Hematopoietic multipotent progenitor cell treated with erythropoietin and hydrocortisone succinate and interleukin-3 and kit ligand, for 8 days (in vitro differentiated cells): Measurements from ENCODE around the gene TNFSF9.
"Not testable (repeated sequence)": the region's sequence is repeated elsewhere in the genome, so short reads cannot be mapped to it uniquely, and the experiment has no call there.

Experiments used
- DNase-seq: peaks from one replicate; pipeline ENCODE4 v3.0.0-alpha.2; 2015

The TNFSF9 gene

DNA sequence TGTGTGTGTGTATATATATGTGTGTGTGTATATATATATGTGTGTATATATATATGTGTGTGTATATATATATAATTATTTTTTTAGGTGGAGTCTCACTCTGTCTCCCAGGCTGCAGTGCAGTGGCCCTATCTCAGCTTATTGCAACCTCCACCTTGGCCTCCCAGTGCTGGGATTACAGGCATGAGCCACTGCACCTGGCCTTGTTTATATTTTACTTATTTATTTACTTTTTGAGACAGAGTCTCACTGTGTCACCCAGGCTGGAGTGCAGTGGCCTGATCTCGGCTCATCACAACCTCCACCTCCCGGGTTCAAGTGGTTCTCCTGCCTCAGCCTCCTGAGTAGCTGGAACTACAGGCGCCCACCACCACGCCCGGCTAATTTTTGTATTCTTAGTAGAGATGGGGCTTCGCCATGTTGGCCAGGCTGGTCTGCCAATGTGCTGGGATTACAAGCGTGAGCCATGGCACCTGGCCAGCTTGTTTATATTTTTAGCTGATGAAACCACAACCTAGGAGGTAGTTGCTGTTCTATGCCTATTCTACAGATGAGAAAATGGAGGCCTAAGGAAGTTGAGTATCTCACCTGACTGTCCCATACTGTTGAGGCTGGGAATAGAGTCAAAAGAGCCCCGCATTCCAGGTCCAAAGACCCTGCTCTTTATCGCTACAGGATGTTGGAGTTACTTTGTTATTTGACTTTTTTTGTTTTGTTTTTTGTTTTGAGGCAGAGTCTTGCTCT lies 22.6 kb upstream of the TNFSF9 start:
- not testable (repeated sequence) for DNase-seq

DNA sequence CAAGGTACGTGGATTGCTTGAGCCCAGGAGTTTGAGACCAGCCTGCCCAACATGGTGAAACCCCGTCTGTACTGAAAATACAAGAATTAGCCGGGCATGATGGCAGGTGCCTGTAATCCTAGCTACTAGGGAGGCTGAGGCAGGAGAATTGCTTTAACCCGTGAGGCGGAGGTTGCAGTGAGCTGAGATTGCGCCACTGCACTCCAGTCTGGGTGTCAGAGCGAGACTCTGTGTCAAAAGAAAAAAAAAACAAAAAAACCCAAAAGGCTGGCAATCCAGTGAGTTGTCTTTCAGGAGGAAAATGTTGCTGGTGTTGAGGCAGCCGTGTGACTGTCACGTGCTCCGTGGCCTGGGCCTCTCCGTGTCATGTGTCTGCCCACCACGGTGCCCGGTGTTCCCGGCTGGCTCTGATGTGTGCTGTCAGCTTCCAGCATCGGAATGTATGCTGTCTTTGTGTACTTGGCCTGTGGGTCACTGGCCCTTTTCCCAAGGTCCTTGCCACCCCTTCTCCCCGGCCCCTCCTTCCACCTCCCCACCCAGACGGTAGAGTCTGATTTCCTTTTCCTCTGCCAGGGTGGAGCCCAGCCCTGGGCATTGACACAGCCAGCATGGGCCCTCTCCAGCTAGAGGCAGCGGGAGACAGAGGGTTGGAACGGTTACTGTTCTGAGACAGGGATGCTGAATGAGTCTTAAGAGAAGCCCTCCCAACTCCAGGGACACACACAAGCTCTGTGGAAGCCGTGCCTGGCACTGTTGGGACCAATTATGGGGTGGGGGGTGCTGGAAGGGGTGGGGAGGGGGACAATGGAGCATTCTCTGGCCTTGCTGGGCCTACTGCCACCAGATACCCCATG lies 21.5 kb upstream of the TNFSF9 start:
- DNase-seq, result no peak

DNA sequence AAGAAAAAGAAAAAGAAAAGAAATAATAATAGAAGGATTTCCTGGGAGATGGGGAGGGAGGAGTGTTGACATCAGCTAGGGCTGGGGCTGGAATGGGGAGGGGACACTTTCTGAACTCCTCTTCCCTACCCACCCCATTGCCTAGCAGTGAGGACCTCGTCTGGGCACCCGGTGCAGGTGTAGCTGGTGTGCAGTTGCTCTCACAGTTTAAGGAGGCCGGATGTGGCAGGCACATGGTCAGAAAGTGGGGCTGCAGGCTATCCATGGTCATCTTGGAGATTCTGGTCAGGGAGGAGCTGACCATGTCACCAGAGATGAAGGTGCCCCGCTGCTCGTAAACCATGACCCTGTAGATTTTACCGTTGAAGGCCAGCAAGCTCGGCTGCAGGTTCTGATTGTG lies 20.2 kb upstream of the TNFSF9 start:
- no peak for DNase-seq

DNA sequence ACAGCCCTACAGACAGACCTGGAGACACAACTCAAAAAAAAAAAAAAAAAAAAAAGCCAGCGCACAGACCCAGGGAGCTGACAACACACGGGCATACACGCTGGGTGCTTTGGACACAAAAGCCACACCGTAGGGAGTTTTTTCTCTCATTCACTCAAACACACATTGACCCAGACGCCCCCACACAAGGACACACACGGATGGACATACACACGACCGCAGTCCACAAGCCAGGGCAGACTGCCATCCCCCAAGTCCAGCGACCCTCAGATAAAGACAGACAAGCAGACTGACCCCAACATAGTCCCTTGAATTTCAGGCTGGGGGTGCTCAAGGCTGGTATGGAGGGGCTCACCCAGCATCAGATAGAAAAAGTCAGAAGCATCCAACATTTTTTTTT lies 16.7 kb upstream of the TNFSF9 start:
- no peak for DNase-seq

DNA sequence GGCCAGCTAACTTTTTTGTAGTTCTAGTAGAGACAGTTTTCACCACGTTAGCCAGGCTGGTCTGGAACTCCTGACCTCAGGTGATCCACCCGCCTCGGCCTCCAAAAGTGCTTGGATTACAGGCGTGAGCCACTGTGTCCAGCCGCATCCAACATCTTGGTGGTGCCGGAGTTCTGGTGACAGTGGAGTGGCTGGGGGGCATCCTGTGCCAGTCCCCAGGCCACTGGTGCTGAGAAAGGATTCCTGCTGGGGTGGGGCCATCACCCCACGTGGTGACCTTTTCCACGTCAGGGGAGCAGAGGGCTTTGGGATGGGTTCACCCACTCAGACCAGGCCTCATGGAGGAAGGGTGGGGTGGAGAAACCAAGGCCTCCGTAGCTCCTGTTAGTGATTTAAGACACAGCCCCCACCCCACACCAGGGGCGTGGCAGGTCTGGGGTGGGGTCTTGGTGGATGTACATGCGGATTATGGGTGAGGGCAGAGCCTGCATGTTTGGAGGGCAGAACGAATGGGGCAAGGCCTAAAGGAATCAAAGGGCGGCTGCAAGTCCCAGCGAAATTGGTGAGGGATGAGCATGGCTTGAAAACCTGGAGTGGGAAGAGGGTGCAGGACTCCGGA lies 15.8 kb upstream of the TNFSF9 start:
- no peak for DNase-seq

DNA sequence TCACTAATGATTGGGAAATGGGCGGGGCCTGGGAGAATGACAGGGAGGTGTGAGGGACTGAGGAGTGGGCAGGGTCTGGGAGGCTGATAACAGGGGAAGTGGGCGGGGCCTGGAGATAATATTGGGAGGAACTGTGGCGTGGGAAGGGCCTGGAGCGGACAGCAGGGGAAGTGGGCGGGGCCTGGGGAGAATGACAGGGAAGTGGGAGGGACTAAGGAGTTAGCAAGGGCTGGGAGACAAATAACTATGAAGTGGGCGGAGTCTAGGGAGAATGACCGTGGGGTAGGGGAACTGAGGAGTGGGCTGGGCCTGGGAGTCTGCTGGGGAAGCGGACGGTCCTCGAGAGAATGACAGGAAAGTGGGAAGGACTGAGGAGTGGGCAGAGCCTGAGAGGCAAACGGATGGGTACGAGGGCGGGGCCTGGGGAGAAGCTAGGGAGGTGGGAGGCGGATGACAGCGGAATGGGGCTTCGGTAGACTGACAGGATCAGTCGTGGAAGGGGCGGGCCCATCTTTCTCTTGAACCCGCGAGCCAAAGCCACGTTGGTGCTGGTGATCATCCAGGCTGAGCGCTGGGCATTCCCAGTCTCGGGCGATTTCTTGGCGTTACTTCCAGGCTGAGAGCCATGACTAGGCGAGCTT lies 14.7 kb upstream of the TNFSF9 start:
- peak; percentile 96 for DNase-seq

DNA sequence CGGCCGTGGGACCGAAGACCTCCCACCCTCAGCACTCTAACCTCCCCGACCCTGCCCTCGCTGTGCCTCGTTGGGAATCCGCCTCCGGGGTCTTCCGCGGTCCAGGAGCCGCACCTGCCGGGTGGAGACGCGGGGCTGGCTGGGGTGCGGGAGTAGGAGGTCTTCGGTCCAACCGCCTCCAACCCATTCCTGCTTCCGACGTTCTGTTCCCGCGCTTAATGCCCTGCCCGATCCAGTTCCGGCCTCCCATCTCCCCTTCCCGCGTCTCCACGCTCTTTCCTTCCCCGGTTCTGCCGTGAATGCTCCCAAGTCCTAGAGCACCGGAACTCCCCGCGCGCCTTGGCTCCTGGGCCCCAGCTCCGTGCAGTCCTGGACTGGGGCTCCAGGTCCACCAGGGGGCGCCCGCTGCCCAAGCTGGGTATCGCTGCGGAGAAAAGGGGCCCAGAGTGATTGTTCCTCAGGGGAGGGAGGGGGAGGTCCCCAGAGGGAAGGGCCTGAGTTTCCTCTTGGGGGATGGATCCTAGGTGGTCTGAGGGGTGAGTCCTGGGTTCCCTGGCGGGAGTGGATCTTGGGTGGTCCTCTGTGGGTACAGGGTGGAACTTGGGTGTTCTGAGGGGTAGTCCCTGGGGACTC lies 14.1 kb upstream of the TNFSF9 start:
- DNase-seq, result peak; percentile 92

DNA sequence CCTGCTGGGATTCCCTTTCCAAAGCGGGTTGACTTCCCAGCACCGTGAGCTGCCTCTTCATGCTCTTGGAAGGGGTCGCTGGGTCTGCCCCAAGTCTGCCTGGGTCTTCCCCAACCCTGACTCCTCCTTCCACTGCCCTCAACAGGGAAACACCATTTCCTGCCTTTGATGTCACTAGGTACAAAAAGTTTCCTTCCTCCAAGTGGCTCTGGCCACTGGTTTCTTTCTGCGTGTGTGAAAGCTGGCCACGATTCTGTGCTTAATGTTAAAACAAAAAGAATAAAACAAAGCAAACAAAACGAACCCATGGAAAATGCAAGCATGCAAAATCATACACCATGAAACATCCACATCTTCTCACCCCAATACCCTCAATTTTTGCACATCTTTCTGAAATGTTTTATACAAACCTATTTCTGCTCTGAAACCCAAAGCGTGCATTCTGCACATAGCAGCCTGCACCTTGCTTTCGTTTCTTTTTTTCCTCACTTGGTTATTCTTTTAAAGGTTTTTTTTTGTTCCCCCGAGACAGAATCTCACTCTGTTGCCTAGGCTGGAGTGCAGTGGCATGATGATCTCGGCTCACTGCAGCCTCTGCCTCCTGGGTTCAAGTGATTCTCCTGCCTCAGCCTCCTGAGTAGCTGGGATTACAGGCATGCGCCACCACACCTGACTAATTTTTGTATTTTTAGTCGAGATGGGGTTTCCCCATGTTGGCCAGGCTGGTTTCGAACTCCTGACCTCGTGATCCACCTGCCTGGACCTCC lies 12.5 kb upstream of the TNFSF9 start:
- DNase-seq, result no peak

DNA sequence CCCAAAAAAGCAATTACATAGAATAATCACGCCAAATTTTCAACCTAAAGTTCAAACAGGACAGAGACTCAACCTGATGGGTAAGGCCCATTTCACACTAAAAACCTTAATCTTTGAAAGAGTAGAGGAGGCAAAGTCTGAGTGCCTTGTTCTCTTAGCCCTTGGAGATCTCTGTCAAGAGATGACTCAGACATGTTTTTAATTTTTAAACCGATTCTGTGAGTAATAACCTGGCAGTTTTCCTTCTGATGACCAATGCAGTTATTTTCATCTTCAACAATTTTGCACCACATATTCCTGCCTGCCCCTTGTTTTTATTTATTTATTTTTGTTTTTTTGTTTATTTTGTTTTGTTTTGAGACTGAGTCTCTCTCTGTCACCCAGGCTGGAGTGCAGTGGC lies 11.5 kb upstream of the TNFSF9 start:
- peak; percentile 37 for DNase-seq

DNA sequence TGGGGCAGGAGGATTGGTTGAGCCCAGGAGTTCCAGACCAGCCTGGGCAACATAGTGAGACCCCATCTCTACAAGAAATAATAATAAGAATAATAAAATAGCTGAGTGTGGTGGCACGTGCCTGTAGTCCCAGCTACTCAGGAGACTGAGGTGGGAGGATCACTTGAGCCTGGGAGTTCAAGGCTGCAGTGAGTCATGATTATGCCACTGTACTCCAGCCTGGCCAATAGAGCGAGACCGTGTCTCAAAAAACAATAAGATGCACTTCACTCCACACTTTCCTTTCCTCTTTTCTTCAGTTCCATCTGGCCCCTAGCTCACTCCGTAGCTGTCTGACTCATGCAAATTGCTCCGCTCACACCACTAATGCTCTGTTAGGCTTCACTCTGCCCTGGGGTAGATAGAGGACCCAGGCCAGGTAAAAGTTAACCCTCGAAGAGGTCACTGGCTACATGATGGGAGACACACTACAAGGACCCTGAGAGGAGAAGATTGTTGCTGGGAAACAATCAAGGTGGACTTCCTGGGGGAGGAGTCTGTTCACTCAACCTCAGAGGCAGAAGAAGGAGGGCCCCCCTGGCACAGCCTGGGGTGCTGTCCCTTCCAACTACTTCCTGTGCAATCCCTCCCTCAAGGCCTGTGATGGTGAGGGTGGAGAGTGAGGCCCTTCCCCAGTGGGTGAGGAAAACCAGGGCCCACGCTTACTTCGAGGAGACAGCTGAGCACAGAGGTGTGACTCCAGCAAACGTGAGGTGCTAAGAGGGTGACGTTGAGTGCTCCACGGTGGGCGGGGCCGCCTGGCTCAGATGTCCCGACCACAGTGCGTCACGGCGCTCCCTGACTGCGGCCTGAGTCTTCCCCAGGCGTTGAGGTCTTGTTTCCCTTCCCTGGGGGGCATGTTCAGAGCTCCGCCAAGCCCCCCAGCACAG lies 8.8 kb upstream of the TNFSF9 start:
- peak; percentile 32 for DNase-seq

DNA sequence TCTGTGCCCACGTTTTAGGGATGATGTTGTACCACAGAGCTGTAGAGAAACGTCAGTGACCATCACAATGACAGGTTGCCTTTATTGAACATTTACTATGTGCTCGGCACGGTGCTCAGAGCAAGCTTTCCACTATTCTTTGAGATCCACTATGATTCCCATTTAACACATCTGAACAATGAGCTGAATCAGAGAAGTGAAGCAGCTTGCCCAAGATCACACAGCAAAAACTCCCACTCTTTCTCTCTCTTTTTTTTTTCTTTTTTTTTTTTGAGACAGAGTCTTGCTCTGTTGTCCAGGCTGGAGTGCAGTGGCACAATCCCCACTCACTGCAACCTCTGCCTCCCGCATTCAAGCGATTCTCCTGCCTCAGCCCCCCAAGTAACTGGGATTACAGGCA lies 8.1 kb upstream of the TNFSF9 start:
- no peak for DNase-seq

DNA sequence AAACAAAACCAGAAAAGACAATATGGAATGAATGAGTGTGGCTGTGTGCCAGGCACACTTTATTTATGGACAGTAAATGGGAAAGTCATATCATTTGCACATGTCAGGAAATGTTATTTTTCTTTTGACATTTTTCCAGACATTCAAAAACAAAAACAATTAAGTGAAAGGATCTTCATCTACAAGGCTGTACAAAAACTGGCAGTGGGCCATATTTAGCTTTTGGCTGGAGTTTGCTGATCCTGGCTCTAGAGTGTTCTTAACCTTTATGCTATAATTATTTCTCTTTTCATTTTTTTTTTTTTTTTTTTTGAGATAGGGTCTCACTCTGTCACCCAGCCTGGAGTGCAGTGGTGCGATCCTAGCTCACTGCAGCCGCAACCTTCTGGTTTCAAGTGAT lies 6.5 kb upstream of the TNFSF9 start:
- DNase-seq, result peak; percentile 43

DNA sequence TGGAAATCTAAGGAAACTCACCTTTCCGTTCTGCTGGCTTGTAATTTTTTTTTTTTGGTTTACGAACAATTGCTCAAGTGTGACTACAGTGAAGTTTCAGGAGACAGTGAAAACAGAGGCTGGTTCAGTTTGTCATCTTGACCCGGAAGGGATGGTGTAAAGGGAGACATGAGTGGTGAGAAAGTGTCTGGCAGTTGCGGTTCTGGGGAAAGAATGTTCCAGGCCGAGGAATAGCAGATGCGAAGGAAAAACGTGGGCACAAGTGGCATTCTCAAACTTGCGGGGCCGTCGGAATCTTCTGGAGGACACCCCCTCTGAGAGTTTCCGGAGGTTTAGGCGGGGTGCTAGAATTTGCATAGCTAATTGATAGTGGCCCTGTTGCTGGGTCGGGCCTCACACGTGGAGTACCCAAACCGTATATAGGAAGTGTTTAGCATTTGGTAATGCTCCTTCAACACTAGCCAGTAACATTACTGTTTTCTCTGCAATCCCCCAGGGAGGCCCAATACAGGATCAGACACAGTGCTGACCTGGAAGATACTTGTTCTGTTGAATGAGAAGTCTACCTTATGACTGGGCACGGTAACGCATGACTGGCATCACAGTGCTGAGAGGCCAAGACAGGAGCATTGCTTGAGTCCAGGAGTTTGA lies 2.8 kb upstream of the TNFSF9 start:
- no peak for DNase-seq

DNA sequence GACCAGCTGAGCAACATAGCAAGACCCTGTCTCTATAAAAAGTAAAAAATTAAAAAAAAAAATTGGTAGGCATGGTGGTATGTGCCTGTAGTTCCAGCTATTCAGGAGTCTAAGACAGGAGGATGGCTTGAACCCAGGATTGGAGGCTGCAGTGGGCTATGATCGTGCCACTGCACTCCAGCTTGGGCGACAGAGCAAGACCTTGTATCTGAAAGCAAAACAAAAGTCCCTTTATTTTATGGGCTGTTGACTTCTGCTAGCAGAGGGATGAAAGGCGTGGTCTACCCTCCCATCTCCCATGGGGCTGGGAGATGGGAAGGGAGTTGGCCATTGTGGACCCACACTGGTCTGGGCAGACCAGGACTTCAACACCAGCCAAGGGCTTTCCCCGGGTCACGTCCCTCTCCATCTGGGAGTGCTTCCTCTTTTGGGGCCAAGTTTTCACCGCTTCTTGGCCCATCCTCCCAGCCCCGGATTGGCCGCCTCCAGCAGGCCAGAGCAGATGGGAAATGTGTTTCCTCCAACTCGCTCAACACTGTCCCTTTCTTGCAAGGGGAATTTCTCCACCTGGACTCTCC lies 2.2 kb upstream of the TNFSF9 start:
- peak; percentile 41 for DNase-seq

DNA sequence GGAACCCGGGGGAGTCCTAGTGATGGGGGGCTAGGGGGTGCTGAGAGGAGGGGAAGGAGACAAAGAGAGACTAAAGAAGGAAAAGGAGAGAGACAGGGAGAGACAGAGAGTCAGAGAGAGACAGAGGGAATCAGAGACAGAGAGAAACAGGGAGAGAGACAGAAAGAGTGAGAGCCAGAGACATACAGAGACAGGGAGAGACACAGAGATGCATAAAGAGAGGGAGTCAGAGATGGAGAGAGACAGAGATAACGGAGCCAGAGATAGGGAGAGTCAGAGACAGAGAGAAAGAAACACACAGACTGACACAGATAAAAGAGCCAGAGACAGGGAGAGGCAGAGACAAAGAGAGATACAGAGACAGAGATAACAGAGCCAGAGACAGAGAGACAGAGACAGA lies 1.5 kb upstream of the TNFSF9 start:
- no peak for DNase-seq

DNA sequence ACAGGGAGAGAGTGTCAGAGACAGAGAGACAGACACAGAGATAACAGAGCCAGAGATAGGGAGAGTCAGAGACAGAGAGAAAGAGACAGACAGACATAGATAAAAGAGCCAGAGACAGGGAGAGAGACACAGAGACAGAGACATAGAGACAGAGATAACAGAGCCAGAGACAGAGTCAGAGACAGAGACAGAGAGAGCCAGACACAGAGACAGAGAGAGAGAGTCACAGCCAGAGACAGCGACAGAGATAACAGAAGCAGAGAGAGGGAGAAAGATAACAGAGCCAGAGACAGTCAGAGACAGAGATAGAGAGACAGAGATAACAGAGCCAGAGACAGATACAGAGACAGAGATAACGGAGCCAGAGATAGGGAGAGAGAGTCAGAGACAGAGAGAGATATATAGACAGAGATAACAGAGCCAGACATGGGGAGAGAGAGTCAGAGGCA lies 865 bp upstream of the TNFSF9 start:
- no peak for DNase-seq

DNA sequence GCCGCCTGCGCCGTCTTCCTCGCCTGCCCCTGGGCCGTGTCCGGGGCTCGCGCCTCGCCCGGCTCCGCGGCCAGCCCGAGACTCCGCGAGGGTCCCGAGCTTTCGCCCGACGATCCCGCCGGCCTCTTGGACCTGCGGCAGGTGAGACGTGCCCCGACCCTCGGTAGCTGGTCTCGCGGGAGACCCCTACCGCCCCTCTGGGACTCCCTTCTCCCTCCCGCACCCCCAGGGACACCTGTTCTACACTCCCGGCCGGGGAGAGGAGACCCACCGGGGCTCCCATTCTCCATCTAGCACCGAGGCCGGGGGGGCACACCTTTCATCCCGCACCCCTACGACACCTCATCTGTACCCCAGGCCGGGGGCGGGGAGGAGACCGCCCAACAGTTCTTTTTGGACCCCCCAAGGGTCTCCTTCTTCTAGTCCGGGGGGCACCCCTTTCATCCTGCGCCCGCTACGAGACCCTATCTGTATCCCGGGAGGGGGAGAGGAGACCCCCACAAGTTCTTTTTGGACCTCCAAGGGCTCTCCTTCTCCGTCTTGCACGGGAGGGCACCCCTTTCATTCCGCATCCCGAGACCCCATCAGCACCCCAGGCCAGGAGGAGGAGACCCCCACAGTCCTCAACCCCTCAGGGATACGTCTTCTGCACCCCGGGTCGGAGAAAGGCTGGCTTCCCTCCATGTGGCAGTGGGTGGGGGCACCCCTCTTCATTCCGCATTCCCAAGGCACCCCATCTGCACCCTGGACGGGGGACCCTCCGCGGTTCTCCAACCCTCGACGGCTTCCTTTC lies 533 bp downstream of the TNFSF9 start:
- DNase-seq, result no peak

DNA sequence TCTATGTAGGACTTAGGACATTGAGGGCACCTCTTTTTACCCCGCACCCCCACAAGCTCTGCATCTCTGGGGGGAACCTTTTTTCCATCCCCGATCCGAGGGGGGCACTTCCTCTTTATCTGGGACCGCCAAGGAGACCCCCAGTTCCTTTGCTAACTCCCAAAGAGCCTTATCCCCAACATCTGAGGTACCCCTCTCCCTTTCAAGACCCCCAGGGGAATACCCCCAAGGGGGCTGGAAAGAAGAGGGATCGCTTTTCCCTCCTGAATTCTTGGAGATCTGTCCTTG lies 1.1 kb downstream of the TNFSF9 start:
- no peak for DNase-seq

DNA sequence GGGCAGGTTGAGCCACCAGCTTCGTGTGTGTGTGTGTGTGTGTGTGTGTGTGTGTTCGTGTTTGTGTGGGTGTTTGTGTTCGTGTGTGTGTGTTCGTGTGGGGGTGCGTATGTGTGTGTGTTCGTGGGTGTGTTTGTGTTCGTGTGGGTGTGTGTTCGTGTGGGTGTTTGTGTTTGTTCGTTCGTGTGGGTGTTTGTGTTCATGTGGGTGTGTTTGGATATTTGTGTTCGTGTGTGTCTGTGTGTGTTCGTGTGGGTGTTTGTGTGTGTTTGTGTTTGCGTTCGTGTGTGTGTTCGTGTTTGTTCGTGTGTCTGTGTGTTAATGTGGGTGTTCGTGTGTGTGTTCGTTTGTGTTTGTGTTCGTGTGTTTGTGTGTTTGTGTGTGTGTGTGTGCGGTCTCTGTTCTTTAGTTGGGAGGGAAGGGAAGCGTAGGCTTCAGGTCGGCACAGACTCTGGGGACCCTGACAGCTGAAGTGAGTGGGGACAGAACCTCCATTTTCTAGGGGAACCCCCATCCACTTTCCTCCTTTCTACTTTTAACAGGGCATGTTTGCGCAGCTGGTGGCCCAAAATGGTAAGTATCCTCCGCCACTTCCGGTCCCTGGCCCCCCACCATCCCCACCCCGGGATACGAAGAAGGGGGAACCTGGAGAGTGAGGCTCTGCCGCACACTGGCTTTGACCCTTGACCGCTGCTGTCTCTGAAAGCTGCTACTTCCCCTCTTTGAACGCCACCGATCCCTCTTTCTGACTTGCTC lies 1.6 kb downstream of the TNFSF9 start:
- DNase-seq, result peak; percentile 44
